ENCODE data around the gene PSEN1. TPM values are rescaled to one million over a fixed set of nuclear protein-coding genes. Genes with fewer than 3 reads are reported as not detected.

PSEN1 gene
- total and polyA plus RNA-seq, 2 donors (not counting 3 experiments of a cell fraction or from before 2014, with no cell fraction given) = 16.5 to 36.8 TPM

DNA sequence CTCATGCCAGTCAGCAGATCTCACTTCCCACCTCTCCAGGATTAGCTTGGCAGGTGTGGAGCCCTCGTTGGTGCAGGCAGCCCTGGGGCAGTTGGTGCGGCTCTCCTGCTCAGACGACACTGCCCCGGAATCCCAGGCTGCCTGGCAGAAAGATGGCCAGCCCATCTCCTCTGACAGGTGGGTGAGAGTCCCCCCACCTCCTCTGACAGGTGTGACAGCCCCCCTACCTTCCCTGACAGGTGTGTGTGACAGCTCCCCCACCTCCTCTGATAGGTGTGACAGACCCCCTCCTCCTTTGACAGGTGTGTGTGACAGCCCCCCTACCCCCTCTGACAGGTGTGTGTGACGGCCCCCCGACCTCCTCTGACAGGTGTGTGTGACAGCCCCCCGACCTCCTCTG is 127.3 kb downstream of the PSEN1 start:
- BruUV-seq (replicated peaks) = no TSS peak
- Histone ChIP-seq H3K9me3 (replicated peaks; ENCODE audit: control insufficient read depth, insufficient read depth, low read length) (no peaks in the 10 kb centered on the region), H3K4me3 (replicated peaks in 1 of 3; ENCODE audit: insufficient read depth in 1 of 3, low read depth in 1 of 3, low read length in 3 of 3) (no peak overlapping the region), H3K36me3 (ENCODE audit: control insufficient read depth in 2 of 2, extremely low read depth in 1 of 2, insufficient read depth in 2 of 2, low read length in 2 of 2) (no peaks in the 10 kb centered on the region), H3K9ac (replicated peaks; ENCODE audit: extremely low read depth, insufficient read depth, low read length) (no peak overlapping the region), H2AFZ (ENCODE audit: low read depth, low read length) (no peak overlapping the region), H3K9me1 (replicated peaks; ENCODE audit: control insufficient read depth, extremely low read depth, insufficient read depth, low read length) (no peaks in the 10 kb centered on the region), H3K4me2 (ENCODE audit: insufficient read depth, low read length) (no peak overlapping the region), H3K27me3 (ENCODE audit: control insufficient read depth in 2 of 2, insufficient read depth in 2 of 2, low read length in 2 of 2) (no peaks in the 10 kb centered on the region), H3K4me1 (ENCODE audit: control insufficient read depth, extremely low read depth, insufficient read depth, low read length) (no peaks in the 10 kb centered on the region), H4K20me1 (replicated peaks; ENCODE audit: control insufficient read depth, extremely low read depth, insufficient read depth, low read length) (no peaks in the 10 kb centered on the region), H3K27ac (ENCODE audit: insufficient read depth, low read depth, low read length) (no peak overlapping the region), H3K79me2 (ENCODE audit: control insufficient read depth, insufficient read depth, low read length) (no peaks in the 10 kb centered on the region)
- TF ChIP-seq POLR2A (IDR thresholded peaks at IDR 0.05; ENCODE audit: low read depth, low read length) (no peak), POLR2AphosphoS5 (IDR thresholded peaks at IDR 0.05; ENCODE audit: insufficient read depth, low read depth, low read length) (no peak), FOS (IDR thresholded peaks at IDR 0.05; ENCODE audit: borderline replicate concordance, insufficient read depth, low read length) (no peak), JUN (IDR thresholded peaks at IDR 0.05; ENCODE audit: borderline replicate concordance, insufficient read depth, insufficient read length, low read depth) (no peak), MYC (IDR thresholded peaks at IDR 0.05; ENCODE audit: low read depth, low read length) (no peak), EZH2 (IDR thresholded peaks at IDR 0.05; ENCODE audit: borderline replicate concordance, low read depth, low read length, severe bottlenecking) (no peak)
- TF ChIP-seq, protein P1, sequence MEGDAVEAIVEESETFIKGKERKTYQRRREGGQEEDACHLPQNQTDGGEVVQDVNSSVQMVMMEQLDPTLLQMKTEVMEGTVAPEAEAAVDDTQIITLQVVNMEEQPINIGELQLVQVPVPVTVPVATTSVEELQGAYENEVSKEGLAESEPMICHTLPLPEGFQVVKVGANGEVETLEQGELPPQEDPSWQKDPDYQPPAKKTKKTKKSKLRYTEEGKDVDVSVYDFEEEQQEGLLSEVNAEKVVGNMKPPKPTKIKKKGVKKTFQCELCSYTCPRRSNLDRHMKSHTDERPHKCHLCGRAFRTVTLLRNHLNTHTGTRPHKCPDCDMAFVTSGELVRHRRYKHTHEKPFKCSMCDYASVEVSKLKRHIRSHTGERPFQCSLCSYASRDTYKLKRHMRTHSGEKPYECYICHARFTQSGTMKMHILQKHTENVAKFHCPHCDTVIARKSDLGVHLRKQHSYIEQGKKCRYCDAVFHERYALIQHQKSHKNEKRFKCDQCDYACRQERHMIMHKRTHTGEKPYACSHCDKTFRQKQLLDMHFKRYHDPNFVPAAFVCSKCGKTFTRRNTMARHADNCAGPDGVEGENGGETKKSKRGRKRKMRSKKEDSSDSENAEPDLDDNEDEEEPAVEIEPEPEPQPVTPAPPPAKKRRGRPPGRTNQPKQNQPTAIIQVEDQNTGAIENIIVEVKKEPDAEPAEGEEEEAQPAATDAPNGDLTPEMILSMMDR (IDR thresholded peaks at IDR 0.05; ENCODE audit: extremely low read depth in 1 of 2, insufficient read depth in 1 of 2, low read depth in 1 of 2, low read length in 2 of 2) = no peak
- FAIRE-seq = no peak
- POLR2A ChIA-PET = no interaction called here
- CTCF ChIA-PET = interaction anchor here (1.0 to 2.1 kb wide), 3 partner anchors 15 to 91 kb away, joined by 3 to 9 read pairs (median 4); no protein-coding TSS in a partner anchor
- intact Hi-C loops (cut with micrococcal nuclease) = no loop called here
- DNase-seq (ENCODE audit: low read depth, low spot score) = no peak
- dilution Hi-C loops (cut with MboI; ENCODE audit: extremely low pct_ligation_motif_present, low sequenced_read_pairs) = no loop called here

Measured in endothelial cell of umbilical vein (primary cell).